GM12874 (cell line): Measurements from ENCODE around the gene BLTP3B.

Experiments
- CTCF ChIP-seq: IDR thresholded peaks from 2 replicates; pipeline ENCODE4 v1.5.1; 2011; ENCODE audit warnings: low read depth, mild to moderate bottlenecking, control low read depth, low read length, moderate library complexity; ENCODE audit not compliant: insufficient read depth

BLTP3B gene

GRCh38 chr12:100168562-100168961 is 25.9 kb upstream of the BLTP3B start:
- no peak for TF ChIP-seq CTCF

GRCh38 chr12:100166232-100166631 is 23.6 kb upstream of the BLTP3B start:
- no peak for TF ChIP-seq CTCF

- TF ChIP-seq CTCF, result no peak
These were observed 22.7 kb upstream of the BLTP3B start for GRCh38 chr12:100165356-100165755.

GRCh38 chr12:100164153-100164704 is 21.6 kb upstream of the BLTP3B start:
- no peak for TF ChIP-seq CTCF

GRCh38 chr12:100163416-100164152 is 20.9 kb upstream of the BLTP3B start:
- TF ChIP-seq CTCF, result peak; percentile 37; the same call in 1 of the 2 replicates

GRCh38 chr12:100159391-100160104 is 16.9 kb upstream of the BLTP3B start:
- TF ChIP-seq CTCF, result no peak

- TF ChIP-seq CTCF, result no peak
These were observed 15.9 kb upstream of the BLTP3B start for GRCh38 chr12:100158535-100158934.
